ENCODE data around the gene NPB. TPM values are rescaled to one million over a fixed set of nuclear protein-coding genes. Genes with fewer than 3 reads are reported as not detected.

Gene NPB
- total and polyA plus RNA-seq, 2 of the 8 experiments (the other 6 are each of a cell fraction or from before 2014, with no cell fraction given) = 1.5 to 2.5 TPM

GRCh38 chr17:81927653-81928543 lies 25.9 kb downstream of the NPB start, which contains the start of gene MAFG (continued):
- no peak for TF ChIP-seq CHD7 (IDR thresholded peaks at IDR 0.05; ENCODE audit: insufficient replicate concordance, low read length)
- TF ChIP-seq CHD1 (IDR thresholded peaks at IDR 0.05; ENCODE audit: low read depth, low read length) = no peak
- no peak for TF ChIP-seq TAF7 (optimal IDR thresholded peaks at IDR 0.05; ENCODE audit: borderline replicate concordance, low read depth, low read length)
- TF ChIP-seq SIN3A (conservative IDR thresholded peaks at IDR 0.05 in 1 of 2, IDR thresholded peaks at IDR 0.05 in 1 of 2; ENCODE audit: low read depth in 1 of 2, low read length in 2 of 2) = peak in 1 of 2 experiments; percentile 31; a peak in 1 of 4 replicates
- no peak for TF ChIP-seq YY1 (IDR thresholded peaks at IDR 0.05; ENCODE audit: low read depth, low read length)
- TF ChIP-seq RFX5 (IDR thresholded peaks at IDR 0.05; ENCODE audit: borderline replicate concordance, low read depth, low read length) = no peak
- peak; percentile 96 for TF ChIP-seq ATF3 (IDR thresholded peaks at IDR 0.05; ENCODE audit: insufficient read depth, low read depth, low read length)
- TF ChIP-seq SAP30 (IDR thresholded peaks at IDR 0.05; ENCODE audit: insufficient read depth, insufficient replicate concordance, low read length) = no peak
